GM11168 (cell line): ENCODE data around the gene ERC2.

Experiments used
- in situ Hi-C: fragments of 300-500 bp; cut with MboI; formaldehyde crosslinking; loops from one replicate; pipeline ENCODE4 v1.12.0; 2022; ENCODE audit warnings: low sequenced_read_pairs; ENCODE audit not compliant: unreplicated experiment

Gene ERC2

GRCh38 chr3:55682461-55682860, 785.8 kb downstream of the ERC2 start:
- in situ Hi-C loops, result no loop called here

GRCh38 chr3:55678546-55679216, 789.6 kb downstream of the ERC2 start:
- in situ Hi-C loops, result no loop called here

GRCh38 chr3:55676643-55677042, 791.6 kb downstream of the ERC2 start:
- in situ Hi-C loops, result no loop called here

- in situ Hi-C loops, result no loop called here
These were observed 792.8 kb downstream of the ERC2 start for GRCh38 chr3:55675478-55675877.

- in situ Hi-C loops, result no loop called here
These were observed 794.5 kb downstream of the ERC2 start for GRCh38 chr3:55673764-55674163.

- in situ Hi-C loops, result no loop called here
These were observed 799.1 kb downstream of the ERC2 start for GRCh38 chr3:55669133-55669532.

GRCh38 chr3:55668359-55668758, 799.9 kb downstream of the ERC2 start:
- in situ Hi-C loops, result no loop called here

GRCh38 chr3:55664387-55664786, 803.9 kb downstream of the ERC2 start:
- in situ Hi-C loops, result no loop called here

GRCh38 chr3:55662683-55663082, 805.6 kb downstream of the ERC2 start:
- in situ Hi-C loops, result no loop called here

- in situ Hi-C loops, result no loop called here
These were observed 806.7 kb downstream of the ERC2 start for GRCh38 chr3:55661571-55661970.

GRCh38 chr3:55661141-55661540, 807.1 kb downstream of the ERC2 start:
- in situ Hi-C loops, result no loop called here

- in situ Hi-C loops, result no loop called here
These were observed 807.6 kb downstream of the ERC2 start for GRCh38 chr3:55660642-55661041.

GRCh38 chr3:55659701-55660100, 808.6 kb downstream of the ERC2 start:
- in situ Hi-C loops, result no loop called here

GRCh38 chr3:55658690-55659562, 809.3 kb downstream of the ERC2 start:
- in situ Hi-C loops, result no loop called here

- in situ Hi-C loops, result no loop called here
These were observed 810.0 kb downstream of the ERC2 start for GRCh38 chr3:55658270-55658669.

GRCh38 chr3:55655544-55655943, 812.7 kb downstream of the ERC2 start:
- in situ Hi-C loops, result no loop called here

GRCh38 chr3:55654123-55654760, 814.0 kb downstream of the ERC2 start:
- in situ Hi-C loops, result no loop called here

GRCh38 chr3:55651011-55651410, 817.3 kb downstream of the ERC2 start:
- in situ Hi-C loops, result no loop called here

GRCh38 chr3:55650011-55650410, 818.3 kb downstream of the ERC2 start:
- in situ Hi-C loops, result no loop called here

- in situ Hi-C loops, result no loop called here
These were observed 818.7 kb downstream of the ERC2 start for GRCh38 chr3:55649554-55649953.
